Measurements from ENCODE around the gene HIVEP1. TPM values are rescaled to one million over a fixed set of nuclear protein-coding genes. Genes with fewer than 3 reads are reported as not detected.

The HIVEP1 gene
- polyA plus RNA-seq, 1 of the 3 experiments (the other 2 are of a cell fraction), result 7.7 TPM

DNA sequence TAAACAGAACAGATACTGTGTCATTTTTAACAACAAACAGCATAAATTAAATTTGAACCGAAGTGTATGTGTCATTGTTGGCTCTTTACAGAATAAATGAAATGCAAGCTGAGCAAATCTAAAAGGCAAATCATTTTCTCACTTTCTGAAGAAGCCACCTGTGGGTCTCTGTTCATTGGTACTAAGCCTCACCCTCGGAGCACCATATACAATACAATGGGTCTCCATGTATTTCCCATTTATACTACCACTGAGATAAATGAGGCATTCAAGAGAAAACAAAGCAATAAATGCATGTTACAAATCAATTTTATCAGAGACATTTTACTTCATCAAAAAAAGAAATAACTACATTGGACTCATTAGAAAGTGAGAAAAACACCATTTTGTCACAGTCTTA lies 38.9 kb upstream of the HIVEP1 start:
- H2AFZ ChIP-seq (ENCODE audit: low read depth), result peak overlapping the region; percentile 20; the same call in 1 of the 2 replicates
- ChIA-PET CTCF (no interaction called here), POLR2A (no interaction called here)
- no peak overlapping the region for H3K4me2 ChIP-seq
- H3K27ac ChIP-seq (ENCODE audit: low read depth in 2 of 2, low read length in 1 of 2), result peak overlapping the region in 1 of 2 experiments; percentile 47; a peak in 2 of 4 replicates
- peaks cover 6% of the 10 kb centered on the region for H3F3A ChIP-seq (replicated peaks; ENCODE audit: insufficient read depth)
- H3K9me3 ChIP-seq, result no peaks in the 10 kb centered on the region
- H3K9me2 ChIP-seq, result no peaks in the 10 kb centered on the region
- peaks cover 0 to 12% of the 10 kb centered on the region in 2 experiments; a peak in 2 of 4 replicates for H3K4me1 ChIP-seq (ENCODE audit: control insufficient read depth in 1 of 2, insufficient read depth in 2 of 2, low read depth in 1 of 2, low read length in 1 of 2)
- H4K20me1 ChIP-seq (ENCODE audit: insufficient read depth), result no peaks in the 10 kb centered on the region
- no peak overlapping the region for H3K4me3 ChIP-seq (ENCODE audit: low read depth in 2 of 2, low read length in 1 of 2)
- no peak for TF ChIP-seq EP300 (IDR thresholded peaks at IDR 0.05; ENCODE audit: borderline replicate concordance in 1 of 2, low read depth in 1 of 2, low read length in 1 of 2)
- TF ChIP-seq GATA2 (CRISPR knock-in tag; IDR thresholded peaks at IDR 0.05), result no peak
- TF ChIP-seq, protein P1, sequence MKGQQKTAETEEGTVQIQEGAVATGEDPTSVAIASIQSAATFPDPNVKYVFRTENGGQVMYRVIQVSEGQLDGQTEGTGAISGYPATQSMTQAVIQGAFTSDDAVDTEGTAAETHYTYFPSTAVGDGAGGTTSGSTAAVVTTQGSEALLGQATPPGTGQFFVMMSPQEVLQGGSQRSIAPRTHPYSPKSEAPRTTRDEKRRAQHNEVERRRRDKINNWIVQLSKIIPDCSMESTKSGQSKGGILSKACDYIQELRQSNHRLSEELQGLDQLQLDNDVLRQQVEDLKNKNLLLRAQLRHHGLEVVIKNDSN (IDR thresholded peaks at IDR 0.05; ENCODE audit: borderline replicate concordance, low read depth), result no peak
- TF ChIP-seq TEAD4 (IDR thresholded peaks at IDR 0.05; ENCODE audit: borderline replicate concordance, insufficient read depth), result no peak
- no peak for TF ChIP-seq MEF2A (IDR thresholded peaks at IDR 0.05; ENCODE audit: borderline replicate concordance, low read depth)
- TF ChIP-seq TAF1 (IDR thresholded peaks at IDR 0.05; ENCODE audit: borderline replicate concordance, low read depth, low read length), result no peak
- TF ChIP-seq TCF12 (IDR thresholded peaks at IDR 0.05), result no peak
- TF ChIP-seq, protein P2, sequence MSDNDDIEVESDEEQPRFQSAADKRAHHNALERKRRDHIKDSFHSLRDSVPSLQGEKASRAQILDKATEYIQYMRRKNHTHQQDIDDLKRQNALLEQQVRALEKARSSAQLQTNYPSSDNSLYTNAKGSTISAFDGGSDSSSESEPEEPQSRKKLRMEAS (IDR thresholded peaks at IDR 0.05; ENCODE audit: low read depth), result no peak
- TF ChIP-seq GABPA (IDR thresholded peaks at IDR 0.05; ENCODE audit: low read depth), result no peak
- TF ChIP-seq SMC3 (IDR thresholded peaks at IDR 0.05; ENCODE audit: low read depth, low read length), result no peak
- TF ChIP-seq NRF1 (IDR thresholded peaks at IDR 0.05; ENCODE audit: low read depth, low read length), result no peak
- no peaks in the 10 kb centered on the region for H3K36me3 ChIP-seq (replicated peaks in 1 of 2; ENCODE audit: control insufficient read depth in 1 of 2, insufficient read depth in 2 of 2, low read length in 1 of 2)
- H3K27me3 ChIP-seq (ENCODE audit: insufficient read depth), result no peaks in the 10 kb centered on the region
- no peaks in the 10 kb centered on the region for H3K79me2 ChIP-seq (ENCODE audit: insufficient read depth)
- H3K9ac ChIP-seq, result no peak overlapping the region
- no peak for DNase-seq
- WGBS (ENCODE audit: low lambda C conversion rate), result 92% methylated on average over 2 of the region's 2 CpGs

DNA sequence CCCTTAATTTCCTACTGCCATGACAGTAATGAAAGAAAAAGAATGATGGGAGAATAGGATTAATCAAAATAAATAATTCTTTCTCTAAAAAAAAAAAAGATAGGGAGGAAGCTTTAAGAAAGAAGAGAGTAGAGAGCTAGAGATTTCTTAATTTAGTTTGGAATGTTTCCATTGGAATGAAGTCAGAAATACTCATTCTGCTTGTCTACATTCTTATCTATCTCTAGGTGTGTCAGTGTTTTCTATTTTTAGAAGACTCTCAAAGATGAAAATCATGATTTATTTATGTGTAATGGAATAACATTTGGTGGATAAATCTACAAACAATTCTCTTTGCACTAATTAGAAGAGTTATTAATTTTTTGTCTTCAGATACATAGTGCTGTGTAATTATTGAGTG lies 38.0 kb upstream of the HIVEP1 start:
- no peak overlapping the region for H2AFZ ChIP-seq (ENCODE audit: low read depth)
- no peaks in the 10 kb centered on the region for H3K9me2 ChIP-seq
- no peak overlapping the region for H3K4me3 ChIP-seq (ENCODE audit: low read depth in 2 of 2, low read length in 1 of 2)

More for the DNA sequence above, 38.0 kb upstream of the HIVEP1 start:
- POLR2A ChIA-PET, result no interaction called here
- H3K27me3 ChIP-seq (ENCODE audit: insufficient read depth), result no peaks in the 10 kb centered on the region
- H3K36me3 ChIP-seq (replicated peaks in 1 of 2; ENCODE audit: control insufficient read depth in 1 of 2, insufficient read depth in 2 of 2, low read length in 1 of 2), result no peaks in the 10 kb centered on the region
- CTCF ChIA-PET, result no interaction called here
- no peaks in the 10 kb centered on the region for H3K79me2 ChIP-seq (ENCODE audit: insufficient read depth)
- no peak overlapping the region for H3K9ac ChIP-seq
- DNase-seq, result no peak
- peak; percentile 90 for TF ChIP-seq MEF2A (IDR thresholded peaks at IDR 0.05; ENCODE audit: borderline replicate concordance, low read depth)
- peak; percentile 37 for TF ChIP-seq TCF12 (IDR thresholded peaks at IDR 0.05)
- TF ChIP-seq, protein P3, sequence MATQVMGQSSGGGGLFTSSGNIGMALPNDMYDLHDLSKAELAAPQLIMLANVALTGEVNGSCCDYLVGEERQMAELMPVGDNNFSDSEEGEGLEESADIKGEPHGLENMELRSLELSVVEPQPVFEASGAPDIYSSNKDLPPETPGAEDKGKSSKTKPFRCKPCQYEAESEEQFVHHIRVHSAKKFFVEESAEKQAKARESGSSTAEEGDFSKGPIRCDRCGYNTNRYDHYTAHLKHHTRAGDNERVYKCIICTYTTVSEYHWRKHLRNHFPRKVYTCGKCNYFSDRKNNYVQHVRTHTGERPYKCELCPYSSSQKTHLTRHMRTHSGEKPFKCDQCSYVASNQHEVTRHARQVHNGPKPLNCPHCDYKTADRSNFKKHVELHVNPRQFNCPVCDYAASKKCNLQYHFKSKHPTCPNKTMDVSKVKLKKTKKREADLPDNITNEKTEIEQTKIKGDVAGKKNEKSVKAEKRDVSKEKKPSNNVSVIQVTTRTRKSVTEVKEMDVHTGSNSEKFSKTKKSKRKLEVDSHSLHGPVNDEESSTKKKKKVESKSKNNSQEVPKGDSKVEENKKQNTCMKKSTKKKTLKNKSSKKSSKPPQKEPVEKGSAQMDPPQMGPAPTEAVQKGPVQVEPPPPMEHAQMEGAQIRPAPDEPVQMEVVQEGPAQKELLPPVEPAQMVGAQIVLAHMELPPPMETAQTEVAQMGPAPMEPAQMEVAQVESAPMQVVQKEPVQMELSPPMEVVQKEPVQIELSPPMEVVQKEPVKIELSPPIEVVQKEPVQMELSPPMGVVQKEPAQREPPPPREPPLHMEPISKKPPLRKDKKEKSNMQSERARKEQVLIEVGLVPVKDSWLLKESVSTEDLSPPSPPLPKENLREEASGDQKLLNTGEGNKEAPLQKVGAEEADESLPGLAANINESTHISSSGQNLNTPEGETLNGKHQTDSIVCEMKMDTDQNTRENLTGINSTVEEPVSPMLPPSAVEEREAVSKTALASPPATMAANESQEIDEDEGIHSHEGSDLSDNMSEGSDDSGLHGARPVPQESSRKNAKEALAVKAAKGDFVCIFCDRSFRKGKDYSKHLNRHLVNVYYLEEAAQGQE (IDR thresholded peaks at IDR 0.05; ENCODE audit: low read depth, low read length), result no peak
- TF ChIP-seq, protein P4, sequence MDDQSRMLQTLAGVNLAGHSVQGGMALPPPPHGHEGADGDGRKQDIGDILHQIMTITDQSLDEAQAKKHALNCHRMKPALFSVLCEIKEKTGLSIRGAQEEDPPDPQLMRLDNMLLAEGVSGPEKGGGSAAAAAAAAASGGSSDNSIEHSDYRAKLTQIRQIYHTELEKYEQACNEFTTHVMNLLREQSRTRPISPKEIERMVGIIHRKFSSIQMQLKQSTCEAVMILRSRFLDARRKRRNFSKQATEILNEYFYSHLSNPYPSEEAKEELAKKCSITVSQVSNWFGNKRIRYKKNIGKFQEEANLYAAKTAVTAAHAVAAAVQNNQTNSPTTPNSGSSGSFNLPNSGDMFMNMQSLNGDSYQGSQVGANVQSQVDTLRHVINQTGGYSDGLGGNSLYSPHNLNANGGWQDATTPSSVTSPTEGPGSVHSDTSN (IDR thresholded peaks at IDR 0.05), result 0 out of 2 replicates have a peak, but pooled peaks have one; percentile 28
- TF ChIP-seq EP300 (IDR thresholded peaks at IDR 0.05; ENCODE audit: borderline replicate concordance in 1 of 2, low read depth in 1 of 2, low read length in 1 of 2), result peak in 1 of 2 experiments; percentile 63; a peak in 1 of 4 replicates
- TF ChIP-seq RAD21 (IDR thresholded peaks at IDR 0.05; ENCODE audit: low read length), result no peak
- peak; percentile 45 for TF ChIP-seq JUND (IDR thresholded peaks at IDR 0.05)
- no peak for TF ChIP-seq TEAD4 (IDR thresholded peaks at IDR 0.05; ENCODE audit: borderline replicate concordance, insufficient read depth)
- TF ChIP-seq CHD2 (IDR thresholded peaks at IDR 0.05; ENCODE audit: low read length, partially characterized antibody), result no peak
- TF ChIP-seq, protein P5, sequence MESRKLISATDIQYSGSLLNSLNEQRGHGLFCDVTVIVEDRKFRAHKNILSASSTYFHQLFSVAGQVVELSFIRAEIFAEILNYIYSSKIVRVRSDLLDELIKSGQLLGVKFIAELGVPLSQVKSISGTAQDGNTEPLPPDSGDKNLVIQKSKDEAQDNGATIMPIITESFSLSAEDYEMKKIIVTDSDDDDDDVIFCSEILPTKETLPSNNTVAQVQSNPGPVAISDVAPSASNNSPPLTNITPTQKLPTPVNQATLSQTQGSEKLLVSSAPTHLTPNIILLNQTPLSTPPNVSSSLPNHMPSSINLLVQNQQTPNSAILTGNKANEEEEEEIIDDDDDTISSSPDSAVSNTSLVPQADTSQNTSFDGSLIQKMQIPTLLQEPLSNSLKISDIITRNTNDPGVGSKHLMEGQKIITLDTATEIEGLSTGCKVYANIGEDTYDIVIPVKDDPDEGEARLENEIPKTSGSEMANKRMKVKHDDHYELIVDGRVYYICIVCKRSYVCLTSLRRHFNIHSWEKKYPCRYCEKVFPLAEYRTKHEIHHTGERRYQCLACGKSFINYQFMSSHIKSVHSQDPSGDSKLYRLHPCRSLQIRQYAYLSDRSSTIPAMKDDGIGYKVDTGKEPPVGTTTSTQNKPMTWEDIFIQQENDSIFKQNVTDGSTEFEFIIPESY (IDR thresholded peaks at IDR 0.05; ENCODE audit: borderline replicate concordance, low read depth), result no peak
- peak; percentile 40; the same call in 1 of the 2 replicates for TF ChIP-seq NFIC (IDR thresholded peaks at IDR 0.05; ENCODE audit: borderline replicate concordance)
- no peak for TF ChIP-seq FOSL2 (IDR thresholded peaks at IDR 0.05; ENCODE audit: borderline replicate concordance, low read depth)
- peak overlapping the region; percentile 47 to 53; a peak in 3 of 4 replicates for H3K27ac ChIP-seq (ENCODE audit: low read depth in 2 of 2, low read length in 1 of 2)
- no peak overlapping the region for H3K4me2 ChIP-seq
- H4K20me1 ChIP-seq (ENCODE audit: insufficient read depth), result no peaks in the 10 kb centered on the region
- no peaks in the 10 kb centered on the region for H3K9me3 ChIP-seq
- H3K4me1 ChIP-seq (ENCODE audit: control insufficient read depth in 1 of 2, insufficient read depth in 2 of 2, low read depth in 1 of 2, low read length in 1 of 2), result peaks cover 0 to 12% of the 10 kb centered on the region in 2 experiments; a peak in 2 of 4 replicates
- H3F3A ChIP-seq (replicated peaks; ENCODE audit: insufficient read depth), result peaks cover 6% of the 10 kb centered on the region

Data from SK-N-SH (cell line).